K562 (cell line): Measurements from ENCODE around the gene MARCKSL1. TPM values are rescaled to one million over a fixed set of nuclear protein-coding genes. Genes with fewer than 3 reads are reported as not detected.

ENCODE experiments used
- ARID3A ChIP-seq: IDR thresholded peaks from 2 replicates; pipeline ENCODE4 v1.6.1; 2012; ENCODE audit warnings: low read depth, low read length, improper control_type of control experiment, borderline replicate concordance
- ATF1 ChIP-seq, 2 experiments: fragments of 450-650 bp in 1 of 2; IDR thresholded peaks; 2 replicates each; pipeline ENCODE4 v1.6.1; 2016; ENCODE audit warnings: missing compliant biosample characterization in 1 of 2, missing genetic modification characterization in 1 of 2
- COPS2 ChIP-seq: fragments of 450-650 bp; conservative IDR thresholded peaks from 2 replicates; pipeline ENCODE4 v1.6.1; 2016; ENCODE audit warnings: mild to moderate bottlenecking, moderate library complexity
- CTCF ChIP-seq, 3 experiments: IDR thresholded peaks in 2 of 3; conservative IDR thresholded peaks in 1 of 3; 2 replicates each; pipeline ENCODE4 v1.5.1; 2011 to 2012; ENCODE audit warnings: low read length in 3 of 3, mild to moderate bottlenecking in 3 of 3, control low read depth in 2 of 3, improper control_type of control experiment in 1 of 3, inconsistent platforms in 1 of 3, low read depth in 1 of 3, mixed read lengths in 1 of 3, moderate library complexity in 1 of 3; ENCODE audit not compliant: insufficient read depth in 2 of 3
- DACH1 ChIP-seq: fragments of 450-650 bp; IDR thresholded peaks from 2 replicates; pipeline ENCODE4 v1.6.1; 2018; ENCODE audit not compliant: partially characterized antibody
- EGR1 ChIP-seq: fragments of 450-650 bp; conservative IDR thresholded peaks from 2 replicates; pipeline ENCODE4 v1.6.1; 2017; ENCODE audit warnings: mild to moderate bottlenecking
- FOSL1 ChIP-seq: fragments of 200-800 bp; sonication (Bioruptor generic); conservative IDR thresholded peaks from 2 replicates; pipeline ENCODE4 v1.6.1; 2016; ENCODE audit warnings: missing genetic modification characterization, missing compliant biosample characterization
- GTF2A2 ChIP-seq: IDR thresholded peaks from 2 replicates; pipeline ENCODE4 v1.6.1; 2016; ENCODE audit warnings: mild to moderate bottlenecking, missing genetic modification characterization, missing compliant biosample characterization
- GTF2F1 ChIP-seq: IDR thresholded peaks from 2 replicates; pipeline ENCODE4 v1.6.1; 2011; ENCODE audit warnings: low read depth, low read length, improper control_type of control experiment
- HDAC6 ChIP-seq: IDR thresholded peaks from 2 replicates; pipeline ENCODE4 v1.6.1; 2012; ENCODE audit warnings: low read depth, mild to moderate bottlenecking, control low read depth, inconsistent platforms, low read length, moderate library complexity
- MEIS2 ChIP-seq: fragments of 450-650 bp; IDR thresholded peaks from 2 replicates; pipeline ENCODE4 v1.6.1; 2014; ENCODE audit warnings: mild to moderate bottlenecking; ENCODE audit not compliant: partially characterized antibody
- MXI1 ChIP-seq: IDR thresholded peaks from 2 replicates; pipeline ENCODE4 v1.6.1; 2011; ENCODE audit warnings: low read depth, mild to moderate bottlenecking, improper control_type of control experiment, low read length
- NR2F6 ChIP-seq: fragments of 450-650 bp; formaldehyde crosslinking; IDR thresholded peaks from 2 replicates; pipeline ENCODE4 v1.4.0; 2020; ENCODE audit warnings: mild to moderate bottlenecking
- SP2 ChIP-seq: IDR thresholded peaks from 2 replicates; pipeline ENCODE4 v1.6.1; 2011; ENCODE audit warnings: mild to moderate bottlenecking, low read depth, low read length, moderate library complexity; ENCODE audit not compliant: poor library complexity, severe bottlenecking; ENCODE audit errors: extremely low read depth
- TRIM28 ChIP-seq: fragments of 450-650 bp; IDR thresholded peaks from 2 replicates; pipeline ENCODE4 v1.6.1; 2017
- XRCC4 ChIP-seq: IDR thresholded peaks from one replicate; pipeline ENCODE4 v1.6.1; 2011; ENCODE audit not compliant: insufficient read depth, insufficient read length; ENCODE audit errors: extremely low read depth
- ZBTB5 ChIP-seq: fragments of 450-650 bp; IDR thresholded peaks from 2 replicates; pipeline ENCODE4 v1.6.1; 2017; ENCODE audit warnings: antibody characterized with exemption
- ZC3H11A ChIP-seq: IDR thresholded peaks from 2 replicates; pipeline ENCODE4 v1.6.1; 2012; ENCODE audit warnings: low read depth, low read length, improper control_type of control experiment
- ZNF695 ChIP-seq: fragments of 450-650 bp; formaldehyde crosslinking; IDR thresholded peaks from 2 replicates; pipeline ENCODE4 v1.4.0; 2020; ENCODE audit warnings: mild to moderate bottlenecking, moderate library complexity
- ZNF76 ChIP-seq: fragments of 250-450 bp; sonication (Bioruptor Pico); IDR thresholded peaks from 2 replicates; pipeline ENCODE4 v1.4.0; 2020; ENCODE audit warnings: mild to moderate bottlenecking, moderate library complexity, borderline replicate concordance
- polyA plus RNA-seq, 8 experiments: library from polyadenylated mRNA; depleted of rRNA in 4 of 8; stranded (reverse) in 5 of 8; unstranded in 3 of 8; fragments of >200 nt; fragmentation: Nextera tagmentation in 2 of 8; fragmentation: Illumina TruSeq in 1 of 8; extraction: Ambion mirVana in 2 of 8; extraction: Trizol in 1 of 8; gene quantifications; 2 replicates each; pipeline versions ENCODE4 v1.2.1 to v1.2.3, GENCODE V29; 2011 to 2014; ENCODE audit warnings: inconsistent platforms in 1 of 8, missing spikeins in 1 of 8
- total RNA-seq, 7 experiments: library from RNA; depleted of rRNA in 6 of 7; stranded (reverse); fragments of >200 nt in 6 of 7; fragmentation: Illumina TruSeq in 2 of 7; extraction: Trizol in 2 of 7; gene quantifications; 2 replicates each; pipeline versions ENCODE4 v1.2.1 to v1.2.3, GENCODE V29; 2011 to 2021; ENCODE audit warnings: low replicate concordance in 1 of 7
- TF ChIP-seq, protein P1 (sequence below): fragments of 450-650 bp; conservative IDR thresholded peaks from 2 replicates; pipeline ENCODE4 v1.6.1; 2016; ENCODE audit warnings: missing genetic modification characterization, low read depth, mild to moderate bottlenecking, control low read depth, missing compliant biosample characterization

The MARCKSL1 gene
- total and polyA plus RNA-seq, 9 of the 15 experiments (the other 6 are each of a cell fraction or from before 2014, with no cell fraction given): 14.7 to 325 (median 155) TPM

- TF ChIP-seq TRIM28 (0 out of 2 replicates have a peak, but pooled peaks have one; percentile 34), GTF2A2 (tag) (peak; percentile 59; the same call in 1 of the 2 replicates), COPS2 (no peak), SP2 (no peak), DACH1 (no peak), MEIS2 (no peak), ZNF695 (no peak), MXI1 (no peak), CTCF (IDR thresholded peaks at IDR 0.05 in 2 of 3, conservative IDR thresholded peaks at IDR 0.05 in 1 of 3; ENCODE audit: insufficient read depth in 2 of 3, low read depth in 1 of 3, low read length in 3 of 3) (peak; percentile 34 to 47 (median 41); a peak in 4 of 6 replicates), ZBTB5 (no peak), ZC3H11A (0 out of 2 replicates have a peak, but pooled peaks have one; percentile 26), XRCC4 (no peak), FOSL1 (no peak), ARID3A (no peak), EGR1 (peak; percentile 87), HDAC6 (no peak), GTF2F1 (no peak), NR2F6 (CRISPR knock-in tag) (no peak), ATF1 (CRISPR knock-in tag; IDR thresholded peaks at IDR 0.05) (no peak), ATF1 (tag; IDR thresholded peaks at IDR 0.05) (no peak; the same call in 1 of the 2 replicates), ZNF76 (CRISPR knock-in tag) (peak; percentile 80; the same call in 1 of the 2 replicates)
- TF ChIP-seq, protein P1, sequence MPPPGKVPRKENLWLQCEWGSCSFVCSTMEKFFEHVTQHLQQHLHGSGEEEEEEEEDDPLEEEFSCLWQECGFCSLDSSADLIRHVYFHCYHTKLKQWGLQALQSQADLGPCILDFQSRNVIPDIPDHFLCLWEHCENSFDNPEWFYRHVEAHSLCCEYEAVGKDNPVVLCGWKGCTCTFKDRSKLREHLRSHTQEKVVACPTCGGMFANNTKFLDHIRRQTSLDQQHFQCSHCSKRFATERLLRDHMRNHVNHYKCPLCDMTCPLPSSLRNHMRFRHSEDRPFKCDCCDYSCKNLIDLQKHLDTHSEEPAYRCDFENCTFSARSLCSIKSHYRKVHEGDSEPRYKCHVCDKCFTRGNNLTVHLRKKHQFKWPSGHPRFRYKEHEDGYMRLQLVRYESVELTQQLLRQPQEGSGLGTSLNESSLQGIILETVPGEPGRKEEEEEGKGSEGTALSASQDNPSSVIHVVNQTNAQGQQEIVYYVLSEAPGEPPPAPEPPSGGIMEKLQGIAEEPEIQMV: 0 out of 2 replicates have a peak, but pooled peaks have one; percentile 49
Measured at GRCh38 chr1:32350785-32351398, 14.9 kb upstream of the MARCKSL1 start (continued).
